Endothelial cell of umbilical vein (primary cell): ENCODE results near the gene NEAT1. TPM values are rescaled to one million over a fixed set of nuclear protein-coding genes. Genes with fewer than 3 reads are reported as not detected.

ENCODE experiments used
- BruUV-seq: library from RNA; stranded (reverse); fragments of 400-500 nt; replicated peaks from 2 replicates; lab custom pipeline; 2021; lab: Mats Ljungman, UMichigan
- CTCF ChIA-PET: fragments of 300-600, 350-600 bp; sonication (Branson Sonifier 250); formaldehyde crosslinking; loops from one replicate; lab custom pipeline; 2021; ENCODE audit warnings: antibody characterized with exemption, inconsistent platforms; lab: Charles Lee
- POLR2A ChIA-PET: fragments of 300-600, 350-600 bp; sonication (Branson Sonifier 250); formaldehyde crosslinking; loops from one replicate; lab custom pipeline; 2021; ENCODE audit warnings: antibody characterized with exemption, inconsistent platforms; lab: Charles Lee
- DNase-seq: peaks from one replicate; pipeline ENCODE4 v3.0.0-alpha.2; 2011; ENCODE audit warnings: low read depth, low spot score
- FAIRE-seq: peaks from 2 replicates; lab custom pipeline; 2011; peaks lifted over from hg19 to GRCh38; lab: Jason Lieb, UNC
- H2AFZ ChIP-seq: 2 replicates; pipeline ENCODE4 v1.6.0; 2012; ENCODE audit warnings: low read depth, low read length, control low read depth, inconsistent platforms
- H3K27ac ChIP-seq: 2 replicates; pipeline ENCODE4 v1.5.1; 2011; ENCODE audit warnings: low read depth, mild to moderate bottlenecking, control low read depth, low read length, moderate library complexity; ENCODE audit not compliant: insufficient read depth
- H3K27me3 ChIP-seq, 2 experiments: 2 replicates each; pipeline versions ENCODE4 v1.6.0 to v1.6.1; 2011; ENCODE audit warnings: low read length in 2 of 2, mixed read lengths in 1 of 2; ENCODE audit not compliant: control insufficient read depth in 2 of 2, insufficient read depth in 2 of 2
- H3K36me3 ChIP-seq, 2 experiments: 2 replicates in 1 of 2; 3 replicates in 1 of 2; pipeline ENCODE4 v1.5.1; 2011; ENCODE audit warnings: low read length in 2 of 2, mild to moderate bottlenecking in 1 of 2, moderate library complexity in 1 of 2; ENCODE audit not compliant: control insufficient read depth in 2 of 2, insufficient read depth in 2 of 2; ENCODE audit errors: extremely low read depth in 1 of 2
- H3K4me1 ChIP-seq: 3 replicates; pipeline ENCODE4 v1.5.1; 2011; ENCODE audit warnings: mild to moderate bottlenecking, low read length; ENCODE audit not compliant: control insufficient read depth, insufficient read depth; ENCODE audit errors: extremely low read depth
- H3K4me2 ChIP-seq: 2 replicates; pipeline ENCODE4 v1.6.1; 2011; ENCODE audit warnings: low read length, control low read depth, mixed read lengths; ENCODE audit not compliant: insufficient read depth
- H3K4me3 ChIP-seq, 3 experiments: fragments of 200-600 bp in 1 of 3; sonication (generic), shearing (Covaris generic) in 1 of 3; replicated peaks in 1 of 3; 2 replicates each; pipeline ENCODE4 v1.5.1; 2011 to 2016; ENCODE audit warnings: control low read depth in 3 of 3, low read length in 3 of 3, mild to moderate bottlenecking in 2 of 3, inconsistent platforms in 1 of 3, low read depth in 1 of 3, moderate library complexity in 1 of 3; ENCODE audit not compliant: insufficient read depth in 1 of 3
- H3K79me2 ChIP-seq: 2 replicates; pipeline ENCODE4 v1.6.0; 2012; ENCODE audit warnings: low read length, inconsistent platforms; ENCODE audit not compliant: control insufficient read depth, insufficient read depth
- H3K9ac ChIP-seq: replicated peaks from 2 replicates; pipeline ENCODE3; 2011; ENCODE audit warnings: low read length, control low read depth; ENCODE audit not compliant: insufficient read depth; ENCODE audit errors: extremely low read depth
- H3K9me1 ChIP-seq: replicated peaks from 3 replicates; pipeline ENCODE4 v1.6.0; 2011; ENCODE audit warnings: mild to moderate bottlenecking, low read length; ENCODE audit not compliant: control insufficient read depth, insufficient read depth; ENCODE audit errors: extremely low read depth
- H3K9me3 ChIP-seq: replicated peaks from 2 replicates; pipeline ENCODE4 v1.5.1; 2012; ENCODE audit warnings: low read length, inconsistent platforms; ENCODE audit not compliant: control insufficient read depth, insufficient read depth
- H4K20me1 ChIP-seq: replicated peaks from 2 replicates; pipeline ENCODE3; 2011; ENCODE audit warnings: mild to moderate bottlenecking, low read length; ENCODE audit not compliant: control insufficient read depth, insufficient read depth; ENCODE audit errors: extremely low read depth
- CTCF ChIP-seq, 2 donors: IDR thresholded peaks; 1 replicate in 1 of 2; 2 replicates in 1 of 2; pipeline ENCODE4 v1.5.1; 2011; ENCODE audit warnings: low read length in 2 of 2, mild to moderate bottlenecking in 2 of 2, moderate library complexity in 2 of 2, control low read depth in 1 of 2, inconsistent platforms in 1 of 2, low read depth in 1 of 2; ENCODE audit not compliant: insufficient read depth in 1 of 2; ENCODE audit errors: extremely low read depth in 1 of 2
- EZH2 ChIP-seq: IDR thresholded peaks from 2 replicates; pipeline ENCODE4 v1.6.1; 2012; ENCODE audit warnings: borderline replicate concordance, low read depth, mild to moderate bottlenecking, moderate library complexity, low read length, inconsistent platforms; ENCODE audit not compliant: severe bottlenecking
- FOS ChIP-seq: IDR thresholded peaks from 2 replicates; pipeline ENCODE4 v1.6.1; 2011; ENCODE audit warnings: mild to moderate bottlenecking, low read length, moderate library complexity, borderline replicate concordance; ENCODE audit not compliant: insufficient read depth
- GATA2 ChIP-seq: IDR thresholded peaks from 2 replicates; pipeline ENCODE4 v1.7.0; 2011; ENCODE audit warnings: low read depth, mild to moderate bottlenecking, moderate library complexity, mixed read lengths, low read length; ENCODE audit not compliant: insufficient read length, insufficient read depth
- JUN ChIP-seq: IDR thresholded peaks from 2 replicates; pipeline ENCODE4 v1.6.1; 2011; ENCODE audit warnings: borderline replicate concordance, low read depth; ENCODE audit not compliant: insufficient read length, insufficient read depth
- MAX ChIP-seq: IDR thresholded peaks from 2 replicates; pipeline ENCODE4 v1.6.1; 2011; ENCODE audit not compliant: insufficient read depth, insufficient read length
- MYC ChIP-seq: IDR thresholded peaks from one replicate; pipeline ENCODE4 v1.6.1; 2011; ENCODE audit warnings: mild to moderate bottlenecking, low read depth, low read length
- POLR2A ChIP-seq: IDR thresholded peaks from 2 replicates; pipeline ENCODE4 v1.6.1; 2012; ENCODE audit warnings: low read depth, mild to moderate bottlenecking, control low read depth, low read length
- dilution Hi-C: fragments of 300-500 bp; cut with MboI; formaldehyde crosslinking; loops from one replicate; pipeline ENCODE4 v1.15.0; 2019; ENCODE audit warnings: low sequenced_read_pairs; ENCODE audit not compliant: extremely low pct_ligation_motif_present
- intact Hi-C: fragments of 100-400 bp; cut with micrococcal nuclease; formaldehyde crosslinking; loops from one replicate; pipeline ENCODE4 v1.10.0; 2022
- polyA plus RNA-seq, 4 experiments: library from polyadenylated mRNA; depleted of rRNA in 3 of 4; stranded (reverse) in 3 of 4; unstranded in 1 of 4; fragments of >200 nt; gene quantifications; 2 replicates each; pipeline versions ENCODE4 v1.2.1 to v1.2.3, GENCODE V29; 2011 to 2012; ENCODE audit warnings: missing spikeins in 1 of 4
- total RNA-seq: library from RNA; stranded (reverse); gene quantifications from 2 replicates; pipeline ENCODE4 v1.2.3, GENCODE V29; 2021

Gene NEAT1
- total and polyA plus RNA-seq, 2 donors (not counting 3 experiments of a cell fraction or from before 2014, with no cell fraction given), result 34.4 to 957 TPM

- POLR2A ChIA-PET, result interaction anchor here (0.8 to 9.4 kb wide), 3 partner anchors 13 to 67 kb away, joined by 3 to 204 read pairs (median 12); partner anchors contain the start of genes MALAT1 and NEAT1
- CTCF ChIA-PET, result interaction anchor here (0.8 to 13.9 kb wide), 5 partner anchors 10 to 215 kb away, joined by 3 to 247 read pairs (median 7); partner anchors contain the start of gene MALAT1
- H2AFZ ChIP-seq, result peak overlapping the region; percentile 39
- no peaks in the 10 kb centered on the region for H3K27me3 ChIP-seq
- no peak overlapping the region for H3K4me3 ChIP-seq
- H3K4me2 ChIP-seq, result no peak overlapping the region
- intact Hi-C loops (no loop called here), dilution Hi-C loops (no loop called here)
- TF ChIP-seq GATA2 (no peak), MYC (no peak), CTCF (IDR thresholded peaks at IDR 0.05; ENCODE audit: extremely low read depth in 1 of 2, insufficient read depth in 1 of 2, low read depth in 1 of 2, low read length in 2 of 2) (no peak), JUN (no peak)
- BruUV-seq, result no TSS peak
- no peaks in the 10 kb centered on the region for H3K9me3 ChIP-seq
- H3K4me1 ChIP-seq, result peaks cover 78% of the 10 kb centered on the region
- no peaks in the 10 kb centered on the region for H3K36me3 ChIP-seq
- no peaks in the 10 kb centered on the region for H4K20me1 ChIP-seq
- H3K9ac ChIP-seq, result peak overlapping the region; percentile 22
- H3K27ac ChIP-seq, result peak overlapping the region; percentile 81
- peak; percentile 33 for FAIRE-seq
- DNase-seq, result peak; percentile 43
- no peaks in the 10 kb centered on the region for H3K79me2 ChIP-seq
- H3K9me1 ChIP-seq, result no peaks in the 10 kb centered on the region
These were observed 67.2 kb downstream of the NEAT1 start for GRCh38 chr11:65489706-65490320.

GRCh38 chr11:65491163-65491465 lies 68.5 kb downstream of the NEAT1 start:
- Histone ChIP-seq H3K27ac (peak overlapping the region; percentile 81), H3K27me3 (no peaks in the 10 kb centered on the region), H3K4me1 (peaks cover 80% of the 10 kb centered on the region), H3K9me3 (no peaks in the 10 kb centered on the region), H3K4me2 (no peak overlapping the region), H4K20me1 (no peaks in the 10 kb centered on the region), H3K9ac (peak overlapping the region; percentile 36), H2AFZ (peak overlapping the region; percentile 2), H3K36me3 (no peaks in the 10 kb centered on the region), H3K9me1 (no peaks in the 10 kb centered on the region), H3K4me3 (no peak overlapping the region), H3K79me2 (peaks cover under 1% of the 10 kb centered on the region)
- dilution Hi-C loops, result no loop called here
- POLR2A ChIA-PET, result interaction anchor here (1.1 to 9.4 kb wide), 6 partner anchors 9 to 68 kb away, joined by 3 to 204 read pairs (median 7); partner anchors contain the start of genes MALAT1 and NEAT1
- no TSS peak for BruUV-seq
- TF ChIP-seq MYC, result no peak
- TF ChIP-seq POLR2A, result no peak
- no peak for TF ChIP-seq EZH2
- no peak for TF ChIP-seq FOS
- TF ChIP-seq JUN, result no peak
- TF ChIP-seq CTCF (IDR thresholded peaks at IDR 0.05; ENCODE audit: extremely low read depth in 1 of 2, insufficient read depth in 1 of 2, low read depth in 1 of 2, low read length in 2 of 2), result no peak
- TF ChIP-seq MAX, result no peak
- no peak for TF ChIP-seq GATA2
- no peak for FAIRE-seq
- CTCF ChIA-PET, result interaction anchor here (0.9 to 13.9 kb wide), 7 partner anchors 11 to 75 kb away, joined by 3 to 247 read pairs (median 5); no protein-coding TSS in a partner anchor
- DNase-seq, result peak; percentile 49
- intact Hi-C loops, result loop anchor here (1.0 kb wide), 1 partner anchor 19 kb away; no protein-coding TSS in a partner anchor
